Right lobe of liver (tissue), 6 donors: ENCODE results near the gene CDH23. TPM values are rescaled to one million over a fixed set of nuclear protein-coding genes. Genes with fewer than 3 reads are reported as not detected.

Experiments
- ATAC-seq, 4 donors: fragments of 200-7000 bp; cut with Tn5 transposase; one replicate each; pipeline ENCODE4 v1.9.1; 2020; ENCODE audit warnings: mild to moderate bottlenecking in 4 of 4, moderate library complexity in 4 of 4
- DNase-seq, 3 donors: peaks; one replicate each; pipeline ENCODE4 v3.0.0-alpha.2; 2020
- H3K27ac ChIP-seq, 3 donors: fragments of 200-600 bp; one replicate each; pipeline ENCODE4 v1.8.0; 2022
- H3K27me3 ChIP-seq, 2 donors: fragments of 200-600 bp; one replicate each; pipeline ENCODE4 v1.8.0; 2022
- H3K36me3 ChIP-seq, 4 donors: fragments of 200-600 bp; sonication (generic) in 1 of 4; one replicate each; pipeline versions ENCODE4 v1.5.1 to v1.8.0; 2017 to 2022; ENCODE audit warnings: control low read depth in 1 of 4
- H3K4me1 ChIP-seq, 4 donors: fragments of 200-600 bp; sonication (generic) in 1 of 4; one replicate each; pipeline versions ENCODE4 v1.5.1 to v1.8.0; 2017 to 2022; ENCODE audit warnings: control low read depth in 1 of 4
- H3K4me3 ChIP-seq, 3 donors: fragments of 200-600 bp; one replicate each; pipeline ENCODE4 v1.8.0; 2022
- H3K9me3 ChIP-seq, 4 donors: fragments of 200-600 bp; sonication (generic) in 1 of 4; one replicate each; pipeline versions ENCODE4 v1.5.1 to v1.8.0; 2017 to 2022; ENCODE audit warnings: control low read depth in 1 of 4
- POLR2A ChIP-seq: fragments of 450-650 bp; IDR thresholded peaks from one replicate; pipeline ENCODE4 v1.6.1; 2017; ENCODE audit warnings: antibody characterized with exemption, mild to moderate bottlenecking
- WGBS: methylation state at CpG from one replicate; pipeline ENCODE4 v1.1.6; 2018; ENCODE audit warnings: low coverage, low lambda C conversion rate; ENCODE audit not compliant: insufficient coverage; ENCODE audit errors: missing lambda C conversion rate; 5-methylcytosine and 5-hydroxymethylcytosine counted together
- intact Hi-C, 2 donors: fragments of 100-400 bp; cut with DNase I; formaldehyde crosslinking; loops; one replicate each; pipeline versions ENCODE4 v1.11.2 to v1.14.1; 2022
- total RNA-seq, 6 experiments: library from RNA; depleted of rRNA in 2 of 6; stranded (reverse); fragments of >200 nt in 2 of 6; fragmentation: NEBNext Ultra II Directional in 3 of 6; extraction: Animal tissue kit (Norgen Biotek cat#: 25700) in 3 of 6; gene quantifications; one replicate each; pipeline versions ENCODE4 v1.1.0 to v1.2.4, GENCODE V29; 2016 to 2023
- TF ChIP-seq, protein P1 (sequence below), 4 donors: fragments of 200-600 bp in 3 of 4; fragments of 450-650 bp in 1 of 4; IDR thresholded peaks; one replicate each; pipeline versions ENCODE4 v1.5.1 to v1.8.0; 2016 to 2022; ENCODE audit warnings: antibody characterized with exemption in 4 of 4, mild to moderate bottlenecking in 2 of 4
- donor health status: DM: no; HTN: yes; CAD: no.
- donor health status: DM: no; HTN: no; CAD: no.
- donor health status: DM: no; HTN: no; CAD: no.
- donor health status: DM: no; HTN: yes; CAD: no.
- donor health status: DM: no; HTN: yes; CAD: no.

CDH23 gene
- total RNA-seq, 6 experiments from 2014 or later: 3.3 to 19.7 (median 6.3) TPM

DNA sequence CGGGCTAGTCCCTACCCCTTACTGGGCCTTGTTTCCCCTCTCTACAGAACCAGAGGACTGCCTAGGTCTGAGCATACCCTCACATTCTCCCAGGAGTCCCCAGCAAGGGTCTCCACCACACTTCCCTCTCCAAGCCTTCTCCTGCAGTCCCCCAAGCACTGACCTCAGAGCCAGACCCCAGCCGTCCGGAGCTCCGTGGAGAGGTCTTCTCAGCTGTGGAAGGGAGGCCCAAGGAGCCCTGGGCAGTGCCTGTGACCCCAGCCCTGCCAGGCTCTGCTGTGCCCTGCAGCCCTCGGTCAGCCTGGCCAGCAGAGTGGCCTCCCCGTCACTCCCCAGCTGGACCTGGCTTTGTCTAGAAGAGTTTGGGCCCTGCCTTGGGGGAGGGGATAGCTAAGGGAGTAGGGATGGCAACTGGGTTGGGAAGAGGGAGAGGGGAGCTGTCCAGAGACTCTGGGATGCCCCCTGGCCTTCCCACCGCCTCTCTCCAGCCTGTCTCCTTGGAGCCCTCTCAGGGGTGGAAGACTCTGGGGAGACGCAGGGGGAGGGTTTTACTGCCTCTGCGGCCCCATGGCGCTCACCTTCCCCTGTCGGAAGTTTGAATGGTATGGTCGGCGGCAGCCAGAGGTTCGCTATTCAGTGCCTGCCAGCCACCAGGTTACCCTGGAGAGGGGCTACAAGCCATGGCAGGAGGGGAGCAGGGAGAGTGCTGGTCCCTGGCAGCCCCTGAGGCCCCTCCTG, 322.9 kb downstream of the CDH23 start, which contains the start of gene C10orf105:
Gene C10orf105, minus strand, starts transcription at position 315 of the 738 bp plus-strand sequence. CDS start 3,441 bp downstream, outside the sequence.
- Histone ChIP-seq H3K27me3 (no peaks in the 10 kb centered on the region), H3K36me3 (no peaks in the 10 kb centered on the region), H3K27ac (no peak within 1 kb of the TSS), H3K4me1 (no peaks in the 10 kb centered on the region), H3K9me3 (no peaks in the 10 kb centered on the region), H3K4me3 (no peak within 1 kb of the TSS)
- TF ChIP-seq, protein P1, sequence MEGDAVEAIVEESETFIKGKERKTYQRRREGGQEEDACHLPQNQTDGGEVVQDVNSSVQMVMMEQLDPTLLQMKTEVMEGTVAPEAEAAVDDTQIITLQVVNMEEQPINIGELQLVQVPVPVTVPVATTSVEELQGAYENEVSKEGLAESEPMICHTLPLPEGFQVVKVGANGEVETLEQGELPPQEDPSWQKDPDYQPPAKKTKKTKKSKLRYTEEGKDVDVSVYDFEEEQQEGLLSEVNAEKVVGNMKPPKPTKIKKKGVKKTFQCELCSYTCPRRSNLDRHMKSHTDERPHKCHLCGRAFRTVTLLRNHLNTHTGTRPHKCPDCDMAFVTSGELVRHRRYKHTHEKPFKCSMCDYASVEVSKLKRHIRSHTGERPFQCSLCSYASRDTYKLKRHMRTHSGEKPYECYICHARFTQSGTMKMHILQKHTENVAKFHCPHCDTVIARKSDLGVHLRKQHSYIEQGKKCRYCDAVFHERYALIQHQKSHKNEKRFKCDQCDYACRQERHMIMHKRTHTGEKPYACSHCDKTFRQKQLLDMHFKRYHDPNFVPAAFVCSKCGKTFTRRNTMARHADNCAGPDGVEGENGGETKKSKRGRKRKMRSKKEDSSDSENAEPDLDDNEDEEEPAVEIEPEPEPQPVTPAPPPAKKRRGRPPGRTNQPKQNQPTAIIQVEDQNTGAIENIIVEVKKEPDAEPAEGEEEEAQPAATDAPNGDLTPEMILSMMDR (IDR thresholded peaks at IDR 0.05): no peak
- no peak for TF ChIP-seq POLR2A
- intact Hi-C loops: no loop called here
- WGBS: 75% methylated on average over 5 of the region's 14 CpGs
- DNase-seq (peak in 1 of 3 donors; percentile 43), ATAC-seq (no peak)

DNA sequence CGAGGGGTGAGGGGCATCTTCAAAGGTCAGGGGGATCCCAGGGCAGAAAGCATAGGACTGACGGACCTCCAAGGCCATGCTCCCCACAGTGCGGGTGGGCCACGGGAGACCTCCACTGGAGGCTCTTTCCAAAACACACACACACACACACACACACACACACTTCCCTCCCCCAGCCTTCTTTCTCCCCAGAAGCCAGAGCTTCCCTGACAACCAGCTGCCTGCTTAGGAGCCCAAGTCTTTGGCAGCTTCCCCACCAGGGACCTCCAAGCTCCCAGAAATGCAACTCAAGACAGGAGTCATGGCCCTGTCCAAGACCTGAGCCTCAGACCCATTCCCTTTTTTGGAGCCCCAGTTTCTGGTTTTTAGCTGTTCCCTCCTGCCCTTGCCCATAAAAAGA, 323.6 kb downstream of the CDH23 start:
- Histone ChIP-seq H3K4me1 (no peaks in the 10 kb centered on the region), H3K27ac (no peak overlapping the region), H3K27me3 (no peaks in the 10 kb centered on the region), H3K9me3 (no peaks in the 10 kb centered on the region), H3K4me3 (no peak overlapping the region), H3K36me3 (no peaks in the 10 kb centered on the region)
- DNase-seq (no peak), ATAC-seq (no peak)
- no peak for TF ChIP-seq POLR2A
- TF ChIP-seq, protein P1 (IDR thresholded peaks at IDR 0.05): no peak
- no CpG with 5 or more reads among the region's 4 CpGs for WGBS
- intact Hi-C loops: no loop called here

DNA sequence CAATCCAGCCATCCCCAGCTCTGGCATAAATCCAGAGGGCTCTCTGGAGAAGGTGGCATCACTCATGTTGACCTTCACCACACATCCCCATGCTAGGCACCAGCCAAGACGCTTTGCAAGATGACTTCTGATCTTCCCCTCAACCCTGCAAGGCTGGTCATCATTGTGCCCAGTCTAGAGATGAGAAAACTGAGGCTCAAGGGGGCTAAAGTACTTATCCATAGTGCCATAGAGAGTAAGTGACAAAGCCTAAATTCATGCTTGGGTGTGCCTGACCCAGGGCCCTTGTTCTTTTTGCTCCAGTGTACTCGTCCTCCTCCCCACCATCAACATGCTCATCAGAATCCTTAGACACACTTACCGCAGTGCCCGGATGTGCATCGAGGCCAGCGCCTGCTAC, 324.6 kb downstream of the CDH23 start:
- Histone ChIP-seq H3K9me3 (no peaks in the 10 kb centered on the region), H3K36me3 (no peaks in the 10 kb centered on the region), H3K4me3 (no peak overlapping the region), H3K4me1 (no peaks in the 10 kb centered on the region), H3K27ac (no peak overlapping the region), H3K27me3 (no peaks in the 10 kb centered on the region)
- TF ChIP-seq POLR2A: no peak
- TF ChIP-seq, protein P1 (IDR thresholded peaks at IDR 0.05): no peak
- intact Hi-C loops: no loop called here
- 83% methylated on average over 6 of the region's 6 CpGs for WGBS
- no peak for ATAC-seq
- no peak for DNase-seq

DNA sequence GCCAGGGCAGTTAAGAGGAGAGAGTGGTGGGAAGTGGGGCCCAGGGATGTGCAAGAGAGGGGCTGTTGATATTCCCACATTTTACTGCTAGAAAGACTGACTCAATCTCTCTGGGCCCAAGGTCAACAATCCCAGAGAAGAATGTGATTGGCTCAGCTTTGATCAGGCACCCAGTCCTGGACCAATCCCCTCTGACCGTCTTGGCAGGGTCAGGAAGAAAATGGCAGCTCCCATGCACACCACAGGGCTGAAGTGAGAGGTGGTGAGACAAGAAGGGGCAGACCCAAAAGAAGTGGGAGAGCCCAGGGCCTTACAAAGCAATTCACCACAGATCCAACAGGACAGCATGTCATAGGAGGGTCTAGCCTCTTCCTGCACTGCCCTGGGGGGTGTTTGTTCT, 326.1 kb downstream of the CDH23 start:
- H3K27ac ChIP-seq: no peak overlapping the region
- intact Hi-C loops: no loop called here
- TF ChIP-seq, protein P1 (IDR thresholded peaks at IDR 0.05): no peak
- TF ChIP-seq POLR2A: no peak
- H3K9me3 ChIP-seq: no peaks in the 10 kb centered on the region
- H3K4me3 ChIP-seq: no peak overlapping the region
- ATAC-seq (no peak), DNase-seq (no peak)
- peaks cover 0 to 6% (median 0%) of the 10 kb centered on the region in 4 donors for H3K4me1 ChIP-seq
- no peaks in the 10 kb centered on the region for H3K36me3 ChIP-seq
- WGBS: 83% methylated on average over 1 of the region's 1 CpG
- H3K27me3 ChIP-seq: no peaks in the 10 kb centered on the region
